Activated naive CD4-positive, alpha-beta T cell treated with anti-CD3 and anti-CD28 coated beads for 36 hours (primary cell): ENCODE data around the gene ARHGAP15. TPM values are rescaled to one million over a fixed set of nuclear protein-coding genes. Genes with fewer than 3 reads are reported as not detected.

Source experiments
- CTCF ChIA-PET: fragments of 350-600 bp; sonication (Branson Sonifier 250); formaldehyde crosslinking; loops from one replicate; lab custom pipeline; 2021; ENCODE audit warnings: antibody characterized with exemption; lab: Charles Lee
- DNase-seq: peaks from one replicate; pipeline ENCODE4 v3.0.0-alpha.2; 2020
- H3K27ac Mint-ChIP-seq: one replicate; pipeline ENCODE4 v1.8.0; 2021; ENCODE audit warnings: mild to moderate bottlenecking, mixed read lengths
- H3K27me3 Mint-ChIP-seq: one replicate; pipeline ENCODE4 v1.8.0; 2021; ENCODE audit warnings: low read depth, mixed read lengths
- H3K36me3 Mint-ChIP-seq: one replicate; pipeline ENCODE4 v1.8.0; 2021; ENCODE audit warnings: low read depth, mixed read lengths
- H3K4me1 Mint-ChIP-seq: one replicate; pipeline ENCODE4 v1.8.0; 2021; ENCODE audit warnings: low read depth, mixed read lengths
- H3K4me3 Mint-ChIP-seq: one replicate; pipeline ENCODE4 v1.8.0; 2021; ENCODE audit warnings: mild to moderate bottlenecking, moderate library complexity, mixed read lengths
- H3K9me3 Mint-ChIP-seq: one replicate; pipeline ENCODE4 v1.8.0; 2021; ENCODE audit warnings: mixed read lengths
- intact Hi-C: fragments of 100-400 bp; cut with micrococcal nuclease; formaldehyde crosslinking; loops from one replicate; pipeline ENCODE4 v1.15.1; 2023
- total RNA-seq, 2 experiments: library from RNA; stranded (reverse); gene quantifications; one replicate each; pipeline ENCODE4 v1.2.3, GENCODE V29; 2021

ARHGAP15 gene
- total RNA-seq, 2 experiments from 2014 or later = 85.7 to 90.1 TPM

DNA sequence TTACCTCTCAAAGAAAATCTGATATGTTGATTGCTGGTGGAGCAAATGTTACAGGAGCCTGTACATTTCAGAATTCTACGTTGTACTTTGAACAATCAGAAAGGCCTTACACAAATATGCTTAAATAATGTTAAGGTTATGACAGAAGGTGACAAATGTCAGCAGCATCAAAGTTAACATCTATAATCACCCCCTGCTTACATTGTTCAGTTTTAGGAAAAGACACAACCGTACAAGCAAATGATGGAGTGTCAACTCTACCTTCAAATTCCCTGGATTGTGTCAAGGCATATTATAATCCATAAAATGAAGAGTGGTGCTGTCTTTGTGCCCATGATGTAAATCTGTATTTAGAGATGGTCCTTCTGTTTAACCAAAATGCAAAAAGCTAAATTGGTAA is 465.5 kb downstream of the ARHGAP15 start:
- no peak overlapping the region for H3K4me3 Mint-ChIP-seq

DNA sequence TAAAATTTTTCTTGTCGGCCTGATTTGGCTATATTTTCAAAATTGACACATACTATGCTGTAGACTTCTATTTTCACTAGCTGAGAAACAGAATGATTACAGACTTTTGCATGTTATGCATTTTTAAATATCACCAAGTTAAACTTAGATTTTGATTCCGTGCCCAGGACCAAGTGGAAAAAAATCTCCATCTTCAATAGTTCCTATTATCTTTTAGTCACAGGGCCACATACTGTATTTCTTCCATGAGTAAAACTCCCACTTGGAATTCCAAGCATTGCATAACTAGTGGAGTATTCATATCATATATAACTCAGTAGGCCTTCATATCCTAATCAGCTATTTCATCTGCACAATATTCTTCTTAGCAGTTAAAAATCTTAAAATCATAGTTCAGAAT is 470.9 kb downstream of the ARHGAP15 start:
- Mint-ChIP-seq H3K4me1 (peaks cover 3% of the 10 kb centered on the region), H3K4me3 (no peak overlapping the region), H3K27ac (no peak overlapping the region), H3K27me3 (no peaks in the 10 kb centered on the region), H3K9me3 (no peaks in the 10 kb centered on the region), H3K36me3 (peaks cover 17% of the 10 kb centered on the region)
- no peak for DNase-seq
- CTCF ChIA-PET = no interaction called here
- intact Hi-C loops = no loop called here

More for the DNA sequence above, 465.5 kb downstream of the ARHGAP15 start:
- intact Hi-C loops = no loop called here
- Mint-ChIP-seq H3K4me1 (no peaks in the 10 kb centered on the region), H3K36me3 (peaks cover 9% of the 10 kb centered on the region), H3K27ac (no peak overlapping the region), H3K27me3 (no peaks in the 10 kb centered on the region), H3K9me3 (no peaks in the 10 kb centered on the region)
- CTCF ChIA-PET = interaction anchor here (0.6 kb wide), 1 partner anchor 657 kb away, joined by 3 read pairs; no protein-coding TSS in a partner anchor
- no peak for DNase-seq

DNA sequence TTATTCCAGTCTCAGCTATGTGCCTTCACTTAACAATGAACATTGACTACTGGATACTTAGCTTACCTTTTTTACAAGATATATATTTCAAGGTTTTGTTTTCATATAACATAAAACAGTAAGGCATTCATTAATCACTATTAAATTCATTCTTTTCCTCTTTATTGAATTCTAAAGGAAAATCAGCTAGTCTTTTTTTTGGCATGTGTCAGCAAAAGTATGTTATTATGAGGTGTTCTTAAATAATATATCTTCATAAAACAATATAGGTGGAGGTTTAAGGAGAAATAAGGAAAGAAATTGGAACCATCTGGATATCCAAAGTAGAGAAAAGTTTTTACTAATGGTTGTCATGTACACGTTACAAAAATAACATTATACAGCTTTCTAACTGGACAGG is 472.6 kb downstream of the ARHGAP15 start:
- CTCF ChIA-PET = no interaction called here
- Mint-ChIP-seq H3K9me3 (no peaks in the 10 kb centered on the region), H3K36me3 (peaks cover 14% of the 10 kb centered on the region), H3K27me3 (no peaks in the 10 kb centered on the region), H3K4me3 (no peak overlapping the region), H3K4me1 (peaks cover 8% of the 10 kb centered on the region), H3K27ac (no peak overlapping the region)
- intact Hi-C loops = no loop called here
- DNase-seq = no peak

DNA sequence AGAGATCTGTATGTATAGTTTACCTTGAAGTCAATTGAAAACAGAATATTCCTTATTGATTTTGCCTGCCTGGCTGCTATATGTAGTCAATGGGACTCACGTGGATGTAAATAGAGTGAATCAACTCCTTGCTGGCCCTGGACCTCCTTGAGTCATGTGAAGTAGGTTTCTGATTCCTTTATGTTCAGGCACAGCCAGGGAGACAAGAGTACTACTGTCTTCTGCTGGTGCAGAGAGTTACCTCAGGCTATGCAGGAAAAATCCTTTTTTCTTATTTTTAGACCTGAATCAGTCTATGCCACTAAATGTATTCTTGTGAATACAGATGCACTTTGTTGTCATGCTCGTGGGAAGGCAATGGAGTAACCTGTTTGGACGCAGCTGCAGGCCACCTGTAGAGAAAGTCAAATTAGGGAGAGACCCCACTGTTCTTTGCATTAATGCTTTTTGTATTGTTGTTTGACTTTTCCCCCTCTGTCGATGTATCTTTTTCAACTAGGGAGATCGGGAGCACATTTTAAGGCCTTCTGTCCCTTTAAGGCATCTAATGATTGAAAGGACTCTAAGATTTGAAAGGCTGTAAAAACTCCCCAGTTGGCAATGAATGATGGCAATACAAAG is 473.9 kb downstream of the ARHGAP15 start:
- CTCF ChIA-PET = no interaction called here
- Mint-ChIP-seq H3K27me3 (no peaks in the 10 kb centered on the region), H3K27ac (no peak overlapping the region), H3K4me1 (peaks cover 21% of the 10 kb centered on the region), H3K4me3 (no peak overlapping the region), H3K9me3 (no peaks in the 10 kb centered on the region), H3K36me3 (peaks cover 17% of the 10 kb centered on the region)
- DNase-seq = no peak
- intact Hi-C loops = no loop called here

DNA sequence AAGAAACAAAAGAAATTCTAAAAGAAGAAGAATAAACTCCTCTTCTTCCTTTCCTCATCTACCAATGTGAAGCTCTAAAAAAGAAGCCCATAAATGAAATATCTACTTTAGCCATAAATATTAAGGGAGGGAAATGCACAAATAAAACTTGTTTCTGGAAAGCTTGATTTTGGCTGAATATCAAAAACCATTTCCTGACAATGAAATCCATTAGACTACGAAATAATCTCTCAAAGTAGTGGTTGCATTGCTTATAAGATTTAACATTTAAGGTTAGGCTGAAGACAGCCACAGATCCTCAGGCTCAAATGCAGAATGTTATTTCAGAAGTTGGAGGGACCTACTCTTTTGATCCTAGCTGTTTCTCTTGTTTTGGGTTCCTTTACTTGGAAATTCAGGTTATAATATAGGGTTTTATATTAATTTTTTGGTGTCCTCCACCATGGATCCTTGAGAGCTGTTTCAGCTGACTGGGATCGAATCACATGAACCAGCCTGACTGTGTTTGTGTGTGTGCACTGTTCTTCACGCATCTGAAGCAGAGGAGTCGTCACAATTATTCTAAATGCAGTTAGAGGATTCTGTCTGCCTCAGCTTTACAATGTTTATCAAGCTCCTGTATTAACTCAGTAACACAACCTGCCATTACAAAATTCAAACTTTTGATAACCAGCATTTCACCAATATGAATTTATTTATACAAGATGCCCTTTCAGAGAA is 474.8 kb downstream of the ARHGAP15 start:
- Mint-ChIP-seq H3K4me3 (no peak overlapping the region), H3K27me3 (no peaks in the 10 kb centered on the region), H3K27ac (no peak overlapping the region), H3K36me3 (peaks cover 17% of the 10 kb centered on the region), H3K9me3 (no peaks in the 10 kb centered on the region), H3K4me1 (peaks cover 22% of the 10 kb centered on the region)
- intact Hi-C loops = no loop called here
- CTCF ChIA-PET = no interaction called here
- DNase-seq = no peak

DNA sequence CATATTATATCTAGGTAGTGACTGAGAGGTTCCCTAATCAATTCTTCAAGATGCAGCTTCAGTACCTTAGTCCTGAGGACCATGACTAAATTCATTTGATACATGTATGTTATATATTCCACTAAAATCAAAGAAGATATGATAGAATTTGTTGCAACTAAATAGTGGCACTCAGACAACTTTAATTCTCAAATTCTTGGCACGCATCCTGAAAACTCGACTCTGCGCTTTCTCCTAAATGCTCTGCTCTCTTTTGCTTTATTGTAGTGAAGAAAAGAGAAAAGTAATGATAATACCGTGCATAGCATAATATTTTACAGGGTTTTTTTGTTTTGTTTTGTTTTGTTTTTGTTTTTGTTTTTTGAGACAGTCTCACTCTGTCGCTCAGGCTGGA is 475.3 kb downstream of the ARHGAP15 start:
- CTCF ChIA-PET = no interaction called here
- intact Hi-C loops = no loop called here

DNA sequence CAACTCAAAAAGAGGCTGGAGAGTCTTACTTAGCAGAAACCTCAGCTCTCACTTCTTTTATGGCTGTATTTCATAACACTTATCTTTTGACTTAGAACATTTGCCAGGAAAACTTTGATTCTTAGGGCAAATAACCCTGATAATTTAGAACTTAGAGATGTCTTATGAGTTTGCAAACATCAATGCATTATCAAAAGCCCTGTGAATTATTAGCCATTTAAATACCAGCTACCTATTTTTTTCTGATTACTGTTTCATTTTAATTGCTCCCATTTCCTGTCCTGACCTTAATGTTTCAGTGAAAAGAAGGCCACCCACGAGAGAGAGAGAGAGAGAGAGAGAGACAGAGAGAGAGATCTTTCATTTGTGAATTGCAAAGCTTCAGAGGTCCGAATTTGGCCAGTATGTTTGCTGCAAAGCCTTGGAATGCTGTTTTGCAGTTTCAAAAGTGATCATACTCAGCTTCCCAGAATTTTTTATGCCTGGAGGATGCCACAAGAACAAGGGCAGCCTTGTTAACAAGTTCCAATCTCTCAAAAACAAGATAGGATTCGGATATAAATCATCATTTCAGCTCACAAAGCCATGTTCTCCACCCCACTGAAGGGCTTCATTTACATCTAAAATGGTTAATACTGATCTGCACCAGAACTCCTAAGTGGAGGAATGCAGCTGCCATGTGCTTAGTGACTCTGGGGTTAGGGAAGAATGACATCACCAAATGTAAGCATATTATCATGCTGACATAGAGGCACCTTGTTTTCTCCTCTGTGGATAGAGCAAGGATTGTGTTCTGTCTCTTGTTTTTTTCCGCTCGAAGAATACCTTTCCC is 478.2 kb downstream of the ARHGAP15 start:
- Mint-ChIP-seq H3K27ac (no peak overlapping the region), H3K4me1 (peaks cover 32% of the 10 kb centered on the region), H3K36me3 (peaks cover 14% of the 10 kb centered on the region), H3K4me3 (no peak overlapping the region), H3K9me3 (no peaks in the 10 kb centered on the region), H3K27me3 (no peaks in the 10 kb centered on the region)
- intact Hi-C loops = no loop called here
- no peak for DNase-seq
- CTCF ChIA-PET = no interaction called here

More for the DNA sequence above, 475.3 kb downstream of the ARHGAP15 start:
- peaks cover 24% of the 10 kb centered on the region for H3K4me1 Mint-ChIP-seq
- H3K9me3 Mint-ChIP-seq = no peaks in the 10 kb centered on the region
- H3K27me3 Mint-ChIP-seq = no peaks in the 10 kb centered on the region
- H3K36me3 Mint-ChIP-seq = peaks cover 18% of the 10 kb centered on the region
- no peak overlapping the region for H3K4me3 Mint-ChIP-seq
- no peak for DNase-seq
- H3K27ac Mint-ChIP-seq = no peak overlapping the region

DNA sequence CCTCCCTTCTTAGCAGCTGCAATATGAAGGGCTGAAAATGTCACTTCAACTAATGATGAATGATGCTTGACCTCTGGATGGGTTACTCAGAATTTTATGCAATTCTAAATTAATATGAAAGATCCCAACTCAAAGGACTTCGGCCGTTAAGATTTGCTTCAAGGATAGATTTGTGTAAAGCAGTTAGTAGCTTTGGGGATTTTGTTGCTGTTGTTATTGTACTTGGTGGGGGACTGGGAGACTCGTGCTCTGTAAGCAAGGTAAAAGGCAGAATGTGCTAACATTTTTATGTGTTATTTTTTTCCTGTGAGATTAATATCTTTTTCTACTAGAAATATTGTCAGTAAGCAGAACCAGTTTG is 478.8 kb downstream of the ARHGAP15 start:
- Mint-ChIP-seq H3K4me1 (peaks cover 34% of the 10 kb centered on the region), H3K27me3 (no peaks in the 10 kb centered on the region), H3K36me3 (peaks cover 14% of the 10 kb centered on the region), H3K9me3 (no peaks in the 10 kb centered on the region), H3K27ac (no peak overlapping the region), H3K4me3 (no peak overlapping the region)
- intact Hi-C loops = no loop called here
- no peak for DNase-seq
- CTCF ChIA-PET = no interaction called here

DNA sequence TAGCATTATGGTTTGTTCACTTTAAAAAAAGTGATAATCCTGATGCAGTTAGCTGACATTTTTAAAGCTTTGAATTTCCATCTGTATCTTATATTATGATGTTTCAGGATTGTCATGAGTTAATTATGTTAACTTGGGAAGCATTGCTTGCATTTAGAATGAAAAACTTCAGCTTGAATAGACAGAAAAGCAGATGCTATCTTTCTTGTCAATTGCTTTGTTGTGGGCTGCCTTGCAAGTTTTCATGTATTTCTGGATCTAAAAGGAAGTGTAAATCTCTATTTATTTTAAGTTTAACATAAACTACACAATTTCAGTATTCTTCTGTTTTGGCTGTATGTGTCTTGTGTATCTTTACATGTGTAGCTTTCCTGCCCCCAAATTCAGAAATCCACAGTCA is 479.5 kb downstream of the ARHGAP15 start:
- H3K27ac Mint-ChIP-seq = no peak overlapping the region
- H3K9me3 Mint-ChIP-seq = no peaks in the 10 kb centered on the region
- H3K27me3 Mint-ChIP-seq = no peaks in the 10 kb centered on the region
- CTCF ChIA-PET = no interaction called here
- H3K36me3 Mint-ChIP-seq = peaks cover 14% of the 10 kb centered on the region
- H3K4me1 Mint-ChIP-seq = peaks cover 39% of the 10 kb centered on the region
- intact Hi-C loops = no loop called here
- H3K4me3 Mint-ChIP-seq = no peak overlapping the region
- DNase-seq = no peak

DNA sequence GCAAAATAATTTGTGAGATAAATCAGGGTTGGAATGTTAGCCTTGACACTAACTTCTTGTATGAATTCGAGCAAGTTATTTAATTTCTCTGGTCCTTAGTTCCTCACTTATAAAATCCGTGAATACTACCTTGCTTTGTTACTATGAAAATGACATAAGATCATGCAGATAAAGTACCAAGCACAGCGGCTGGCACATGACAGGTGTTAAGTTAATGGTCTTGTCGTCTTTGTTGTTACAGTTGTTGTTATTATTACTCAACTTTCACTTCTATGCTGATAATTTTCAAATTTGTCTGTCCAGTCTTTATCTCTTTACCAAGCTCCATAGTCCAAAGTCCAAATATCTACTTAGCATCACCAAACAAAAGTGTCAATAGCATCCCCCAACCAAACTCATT is 482.1 kb downstream of the ARHGAP15 start:
- DNase-seq = no peak
- Mint-ChIP-seq H3K27ac (no peak overlapping the region), H3K27me3 (no peaks in the 10 kb centered on the region), H3K4me3 (no peak overlapping the region), H3K36me3 (peaks cover 18% of the 10 kb centered on the region), H3K4me1 (peaks cover 58% of the 10 kb centered on the region), H3K9me3 (no peaks in the 10 kb centered on the region)
- intact Hi-C loops = no loop called here
- CTCF ChIA-PET = interaction anchor here (0.6 kb wide), 1 partner anchor 207 kb away, joined by 4 read pairs; no protein-coding TSS in a partner anchor

DNA sequence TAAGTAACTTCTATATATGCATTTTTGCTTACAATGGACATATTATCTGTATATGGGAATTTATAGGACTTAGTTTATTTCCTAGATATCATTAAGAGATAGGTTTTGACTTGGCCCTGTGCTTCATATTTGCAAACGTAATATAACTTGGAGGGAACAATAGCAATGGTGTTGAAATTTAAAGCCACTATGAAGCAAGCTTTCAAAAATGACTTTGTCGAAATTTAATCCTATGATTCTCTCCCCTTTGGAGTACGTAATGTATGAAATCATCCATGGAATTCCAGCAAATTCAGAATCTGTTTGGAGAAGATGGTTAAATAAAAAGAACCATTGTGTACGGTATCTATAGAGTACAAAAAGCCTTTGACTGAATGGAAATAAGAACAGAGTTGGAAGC is 486.3 kb downstream of the ARHGAP15 start:
- H3K4me1 Mint-ChIP-seq = peaks cover 35% of the 10 kb centered on the region
- H3K27me3 Mint-ChIP-seq = no peaks in the 10 kb centered on the region
- H3K9me3 Mint-ChIP-seq = no peaks in the 10 kb centered on the region
- H3K27ac Mint-ChIP-seq = no peak overlapping the region
- peaks cover 19% of the 10 kb centered on the region for H3K36me3 Mint-ChIP-seq
- intact Hi-C loops = no loop called here
- CTCF ChIA-PET = no interaction called here
- no peak overlapping the region for H3K4me3 Mint-ChIP-seq
- DNase-seq = no peak

DNA sequence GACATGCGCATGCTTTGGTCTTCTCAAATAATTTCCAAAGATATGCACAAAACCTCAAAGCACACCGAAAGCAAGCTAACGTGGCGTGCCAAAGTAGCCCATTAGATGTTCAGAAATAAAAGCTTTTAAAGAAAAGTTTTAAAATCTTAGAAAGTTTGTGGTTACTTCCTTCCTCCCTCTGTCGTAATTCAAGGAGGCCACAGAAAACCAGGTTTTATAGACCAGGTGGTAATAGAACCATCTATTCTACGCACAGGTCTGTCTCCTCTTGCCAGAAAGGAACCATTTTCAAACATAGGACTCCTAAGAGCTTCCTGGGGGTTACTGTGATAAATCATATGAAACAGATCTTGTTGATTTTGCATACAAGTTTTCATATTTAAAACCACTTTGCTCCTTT is 487.2 kb downstream of the ARHGAP15 start:
- CTCF ChIA-PET = no interaction called here
- Mint-ChIP-seq H3K4me3 (no peak overlapping the region), H3K9me3 (no peaks in the 10 kb centered on the region), H3K36me3 (peaks cover 14% of the 10 kb centered on the region), H3K27me3 (no peaks in the 10 kb centered on the region), H3K27ac (no peak overlapping the region), H3K4me1 (peaks cover 29% of the 10 kb centered on the region)
- intact Hi-C loops = no loop called here
- DNase-seq = no peak
